Breast epithelium (tissue), 4 donors: ENCODE results near the gene NEU2. TPM values are rescaled to one million over a fixed set of nuclear protein-coding genes. Genes with fewer than 3 reads are reported as not detected.

Experiments used
- DNase-seq, 2 donors: peaks; one replicate each; pipeline ENCODE4 v3.0.0-alpha.2; 2019; ENCODE audit warnings: low spot score in 2 of 2
- H3K27ac ChIP-seq, 2 donors: fragments of 200-600 bp; sonication (generic) in 1 of 2; one replicate each; pipeline ENCODE4 v1.5.1; 2016 to 2019; ENCODE audit warnings: mild to moderate bottlenecking in 1 of 2
- H3K27me3 ChIP-seq, 2 donors: fragments of 200-600 bp; sonication (generic) in 1 of 2; one replicate each; pipeline versions ENCODE4 v1.5.1 to v1.6.0; 2017 to 2019; ENCODE audit warnings: control low read depth in 1 of 2, mild to moderate bottlenecking in 1 of 2
- H3K36me3 ChIP-seq: fragments of 200-600 bp; one replicate; pipeline ENCODE4 v1.5.1; 2019
- H3K4me1 ChIP-seq, 2 donors: fragments of 200-600 bp; sonication (generic); one replicate each; pipeline ENCODE4 v1.5.1; 2016 to 2019; ENCODE audit warnings: control low read depth in 1 of 2
- H3K4me3 ChIP-seq, 3 donors: fragments of 200-600 bp; sonication (generic); 1 replicate in 2 of 3; 2 replicates in 1 of 3; pipeline ENCODE4 v1.5.1; 2016 to 2019; ENCODE audit warnings: mild to moderate bottlenecking in 3 of 3, moderate library complexity in 2 of 3
- H3K9me3 ChIP-seq, 2 donors: fragments of 200-600 bp; sonication (generic) in 1 of 2; one replicate each; pipeline ENCODE4 v1.5.1; 2016 to 2019; ENCODE audit warnings: control low read depth in 1 of 2
- POLR2A ChIP-seq: fragments of 450-650 bp; IDR thresholded peaks from one replicate; pipeline ENCODE4 v1.6.1; 2016; ENCODE audit warnings: antibody characterized with exemption, mild to moderate bottlenecking, moderate library complexity
- POLR2AphosphoS5 ChIP-seq, 3 donors: sonication (generic); formaldehyde crosslinking; IDR thresholded peaks; one replicate each; pipeline ENCODE4 v1.6.1; 2017; ENCODE audit warnings: antibody characterized with exemption in 3 of 3
- intact Hi-C: fragments of 100-400 bp; cut with DNase I; formaldehyde crosslinking; loops from one replicate; pipeline ENCODE4 v1.15.1; 2023; ENCODE audit warnings: low total_unique reads
- total RNA-seq, 3 donors: library from RNA; depleted of rRNA; stranded (reverse); fragments of >200 nt; gene quantifications; one replicate each; pipeline ENCODE4 v1.1.0, GENCODE V29; 2016
- TF ChIP-seq, protein P1 (sequence below), 3 donors: fragments of 450-650 bp; IDR thresholded peaks; one replicate each; pipeline ENCODE4 v1.5.1; 2016 to 2017; ENCODE audit warnings: antibody characterized with exemption in 3 of 3, mild to moderate bottlenecking in 3 of 3, moderate library complexity in 3 of 3

The NEU2 gene
- total RNA-seq, 3 donors from 2014 or later = not detected

DNA sequence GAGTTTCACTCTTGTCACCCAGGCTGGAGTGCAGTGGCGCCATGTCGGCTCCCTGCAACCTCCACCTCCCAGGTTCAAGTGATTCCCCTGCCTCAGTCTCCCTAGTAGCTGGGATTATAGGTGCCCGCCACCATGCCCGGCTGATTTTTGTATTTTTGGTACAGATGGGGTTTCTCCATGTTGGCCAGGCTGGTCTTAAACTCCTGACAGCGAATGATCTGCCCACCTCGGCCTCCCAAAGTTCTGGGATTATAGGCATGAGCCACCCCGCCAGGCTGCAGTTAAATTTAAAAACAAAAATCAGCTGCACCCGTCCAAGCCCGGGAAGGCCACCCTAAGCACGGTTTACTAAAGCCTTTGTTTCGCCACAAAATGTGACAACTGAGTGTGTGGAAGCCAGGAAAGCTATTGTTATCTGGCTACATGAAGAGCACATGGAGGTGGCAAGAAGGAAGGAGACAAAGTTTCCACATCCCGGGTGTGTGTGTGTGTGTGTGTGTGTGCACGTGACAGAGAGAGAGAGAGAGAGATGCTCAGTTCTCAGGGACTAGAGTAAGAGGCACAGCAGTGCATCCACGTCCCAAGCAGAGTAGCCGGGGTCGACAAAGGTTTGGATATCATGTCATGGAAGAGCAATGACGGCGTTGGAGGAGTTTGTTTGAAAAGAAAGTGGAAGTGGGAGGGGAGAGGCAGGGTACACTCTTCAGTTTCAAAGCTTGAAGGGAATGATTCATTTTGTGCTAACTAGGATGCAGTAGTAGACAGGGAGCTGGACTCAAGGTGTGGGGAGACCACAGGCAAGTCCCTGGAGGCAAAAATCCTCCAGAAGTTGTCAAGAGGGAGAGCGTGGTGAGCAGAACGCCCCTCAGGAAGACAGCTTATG is 47.7 kb downstream of the NEU2 start:
- H3K36me3 ChIP-seq = no peaks in the 10 kb centered on the region
- H3K27ac ChIP-seq = no peak overlapping the region
- H3K27me3 ChIP-seq = no peaks in the 10 kb centered on the region
- TF ChIP-seq POLR2A (no peak), POLR2AphosphoS5 (IDR thresholded peaks at IDR 0.05) (no peak)
- TF ChIP-seq, protein P1, sequence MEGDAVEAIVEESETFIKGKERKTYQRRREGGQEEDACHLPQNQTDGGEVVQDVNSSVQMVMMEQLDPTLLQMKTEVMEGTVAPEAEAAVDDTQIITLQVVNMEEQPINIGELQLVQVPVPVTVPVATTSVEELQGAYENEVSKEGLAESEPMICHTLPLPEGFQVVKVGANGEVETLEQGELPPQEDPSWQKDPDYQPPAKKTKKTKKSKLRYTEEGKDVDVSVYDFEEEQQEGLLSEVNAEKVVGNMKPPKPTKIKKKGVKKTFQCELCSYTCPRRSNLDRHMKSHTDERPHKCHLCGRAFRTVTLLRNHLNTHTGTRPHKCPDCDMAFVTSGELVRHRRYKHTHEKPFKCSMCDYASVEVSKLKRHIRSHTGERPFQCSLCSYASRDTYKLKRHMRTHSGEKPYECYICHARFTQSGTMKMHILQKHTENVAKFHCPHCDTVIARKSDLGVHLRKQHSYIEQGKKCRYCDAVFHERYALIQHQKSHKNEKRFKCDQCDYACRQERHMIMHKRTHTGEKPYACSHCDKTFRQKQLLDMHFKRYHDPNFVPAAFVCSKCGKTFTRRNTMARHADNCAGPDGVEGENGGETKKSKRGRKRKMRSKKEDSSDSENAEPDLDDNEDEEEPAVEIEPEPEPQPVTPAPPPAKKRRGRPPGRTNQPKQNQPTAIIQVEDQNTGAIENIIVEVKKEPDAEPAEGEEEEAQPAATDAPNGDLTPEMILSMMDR (IDR thresholded peaks at IDR 0.05) = no peak
- intact Hi-C loops = no loop called here
- H3K9me3 ChIP-seq = no peaks in the 10 kb centered on the region
- peaks cover 0 to 11% of the 10 kb centered on the region in 2 donors for H3K4me1 ChIP-seq
- H3K4me3 ChIP-seq = no peak overlapping the region
- DNase-seq = peak in 1 of 2 donors; percentile 17

DNA sequence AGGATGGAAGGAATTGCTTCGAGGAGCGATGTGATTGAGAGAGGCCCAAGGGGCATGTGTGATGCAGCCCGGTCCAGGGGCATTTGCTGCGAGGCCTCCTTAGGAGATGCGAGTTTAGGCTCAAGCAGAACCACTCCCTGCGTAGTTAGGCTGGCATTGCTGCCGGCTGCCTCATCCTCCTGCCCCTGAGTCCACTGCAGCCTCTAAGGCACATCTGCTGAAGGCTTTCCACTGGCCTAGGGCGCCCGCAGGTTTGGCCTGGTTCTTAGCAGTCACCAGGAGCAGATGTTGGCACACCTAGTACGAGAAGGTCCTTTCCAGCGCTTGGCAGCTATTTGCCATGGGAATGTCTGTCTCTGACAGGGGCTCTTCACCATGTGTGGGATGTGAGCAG is 48.4 kb downstream of the NEU2 start:
- H3K4me3 ChIP-seq = no peak overlapping the region
- peaks cover 0 to 4% of the 10 kb centered on the region in 2 donors for H3K4me1 ChIP-seq
- H3K36me3 ChIP-seq = no peaks in the 10 kb centered on the region
- H3K27me3 ChIP-seq = no peaks in the 10 kb centered on the region
- TF ChIP-seq POLR2A (no peak), POLR2AphosphoS5 (IDR thresholded peaks at IDR 0.05) (no peak)
- TF ChIP-seq, protein P1 (IDR thresholded peaks at IDR 0.05) = no peak
- no peaks in the 10 kb centered on the region for H3K9me3 ChIP-seq
- DNase-seq = peak in 1 of 2 donors; percentile 19
- intact Hi-C loops = no loop called here
- peak overlapping the region in 1 of 2 donors; percentile 12 for H3K27ac ChIP-seq

DNA sequence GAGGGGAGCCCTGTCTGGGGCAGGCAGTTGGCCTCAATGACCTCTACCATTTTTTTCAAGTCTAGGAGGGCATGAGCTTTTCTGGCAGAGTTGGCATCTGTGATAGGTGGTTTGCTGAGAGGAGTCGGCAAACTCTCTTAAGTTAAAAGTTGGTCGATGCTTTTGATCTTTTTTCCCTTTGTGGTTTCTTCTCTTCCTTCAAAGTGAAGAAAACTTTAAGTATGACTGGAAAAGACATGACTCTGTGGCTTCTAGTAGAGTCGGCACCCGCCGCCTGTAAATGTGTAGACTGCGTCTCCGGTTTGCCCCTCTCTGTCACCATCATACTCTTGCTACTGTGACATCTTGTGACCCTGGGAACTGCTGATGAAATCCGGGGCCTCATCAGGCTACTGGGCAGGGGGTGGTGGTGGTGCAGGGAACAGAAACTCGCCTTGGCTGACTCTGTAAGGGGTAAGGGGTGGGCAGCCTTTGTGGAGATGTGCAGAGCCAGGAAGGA is 48.8 kb downstream of the NEU2 start:
- no peak overlapping the region for H3K4me3 ChIP-seq
- DNase-seq = peak in 1 of 2 donors; percentile 22
- H3K27me3 ChIP-seq = no peaks in the 10 kb centered on the region
- intact Hi-C loops = no loop called here
- no peak for TF ChIP-seq POLR2A
- no peak for TF ChIP-seq POLR2AphosphoS5 (IDR thresholded peaks at IDR 0.05)
- TF ChIP-seq, protein P1 (IDR thresholded peaks at IDR 0.05) = no peak
- no peaks in the 10 kb centered on the region for H3K36me3 ChIP-seq
- H3K27ac ChIP-seq = peak overlapping the region in 1 of 2 donors; percentile 63
- no peaks in the 10 kb centered on the region for H3K9me3 ChIP-seq
- H3K4me1 ChIP-seq = peaks cover 0 to under 1% of the 10 kb centered on the region in 2 donors

DNA sequence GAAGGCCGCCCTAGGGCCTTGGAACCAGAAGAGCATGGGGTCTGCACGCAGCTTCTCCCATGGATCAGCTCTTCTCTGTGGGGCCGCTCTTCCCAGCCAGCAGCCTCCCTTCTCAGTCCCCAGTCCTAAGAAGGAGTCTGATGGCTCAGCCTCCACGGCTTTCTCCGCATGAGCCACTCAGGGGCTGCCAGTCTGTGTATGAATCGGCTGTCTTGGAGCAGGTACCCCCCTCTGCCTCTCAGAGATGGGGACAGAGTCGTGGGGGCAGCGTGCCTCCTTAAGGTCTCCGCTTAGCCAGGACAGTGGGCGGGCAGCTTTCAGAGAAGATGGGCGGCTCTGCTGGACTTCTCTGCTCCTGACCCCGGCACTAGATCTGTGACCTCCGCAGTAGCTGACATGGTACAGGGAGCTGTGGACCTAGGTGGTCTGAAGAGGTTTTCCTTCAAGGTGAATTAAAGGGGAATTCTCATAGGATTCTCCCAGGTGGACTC is 49.3 kb downstream of the NEU2 start:
- intact Hi-C loops = no loop called here
- Histone ChIP-seq H3K36me3 (no peaks in the 10 kb centered on the region), H3K4me1 (no peaks in the 10 kb centered on the region), H3K27me3 (no peaks in the 10 kb centered on the region), H3K27ac (peak overlapping the region in 1 of 2 donors; percentile 63), H3K4me3 (no peak overlapping the region), H3K9me3 (no peaks in the 10 kb centered on the region)
- peak in 1 of 2 donors; percentile 20 for DNase-seq
- TF ChIP-seq, protein P1 (IDR thresholded peaks at IDR 0.05) = no peak
- TF ChIP-seq POLR2AphosphoS5 (IDR thresholded peaks at IDR 0.05) = no peak
- TF ChIP-seq POLR2A = no peak
